BE2C (cell line): ENCODE measurements around the gene PLA2G4C. TPM values are rescaled to one million over a fixed set of nuclear protein-coding genes. Genes with fewer than 3 reads are reported as not detected.
A peak's percentile ranks its signal among the peaks of the same experiment; 100 is the strongest.

ENCODE experiments used
- DNase-seq: peaks from one replicate; pipeline ENCODE4 v3.0.0-alpha.2; 2020
- H3K27me3 ChIP-seq: fragments of 250-450 bp; sonication (Bioruptor Pico); 2 replicates; pipeline ENCODE4 v1.5.1; 2020; ENCODE audit warnings: mild to moderate bottlenecking
- H3K36me3 ChIP-seq: fragments of 250-450 bp; sonication (Bioruptor Pico); 2 replicates; pipeline ENCODE4 v1.5.1; 2020; ENCODE audit warnings: mild to moderate bottlenecking
- H3K4me1 ChIP-seq: fragments of 250-450 bp; sonication (Bioruptor Pico); 2 replicates; pipeline ENCODE4 v1.5.1; 2020
- H3K4me3 ChIP-seq: 2 replicates; pipeline ENCODE4 v1.5.1; 2011; ENCODE audit warnings: low read depth, low read length
- H3K9me3 ChIP-seq: fragments of 250-450 bp; sonication (Bioruptor Pico); 2 replicates; pipeline ENCODE4 v1.5.1; 2020
- CTCF ChIP-seq: IDR thresholded peaks from 2 replicates; pipeline ENCODE4 v1.5.1; 2012; ENCODE audit warnings: mild to moderate bottlenecking, low read depth, low read length
- polyA plus RNA-seq: library from polyadenylated mRNA; unstranded; fragments of >200 nt; gene quantifications from one replicate; pipeline ENCODE4 v1.2.1, GENCODE V29; 2012; ENCODE audit warnings: low read depth, missing spikeins; ENCODE audit not compliant: insufficient read length, insufficient read depth

Gene PLA2G4C, protein sequence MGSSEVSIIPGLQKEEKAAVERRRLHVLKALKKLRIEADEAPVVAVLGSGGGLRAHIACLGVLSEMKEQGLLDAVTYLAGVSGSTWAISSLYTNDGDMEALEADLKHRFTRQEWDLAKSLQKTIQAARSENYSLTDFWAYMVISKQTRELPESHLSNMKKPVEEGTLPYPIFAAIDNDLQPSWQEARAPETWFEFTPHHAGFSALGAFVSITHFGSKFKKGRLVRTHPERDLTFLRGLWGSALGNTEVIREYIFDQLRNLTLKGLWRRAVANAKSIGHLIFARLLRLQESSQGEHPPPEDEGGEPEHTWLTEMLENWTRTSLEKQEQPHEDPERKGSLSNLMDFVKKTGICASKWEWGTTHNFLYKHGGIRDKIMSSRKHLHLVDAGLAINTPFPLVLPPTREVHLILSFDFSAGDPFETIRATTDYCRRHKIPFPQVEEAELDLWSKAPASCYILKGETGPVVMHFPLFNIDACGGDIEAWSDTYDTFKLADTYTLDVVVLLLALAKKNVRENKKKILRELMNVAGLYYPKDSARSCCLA
- 6.3 TPM for polyA plus RNA-seq

DNA sequence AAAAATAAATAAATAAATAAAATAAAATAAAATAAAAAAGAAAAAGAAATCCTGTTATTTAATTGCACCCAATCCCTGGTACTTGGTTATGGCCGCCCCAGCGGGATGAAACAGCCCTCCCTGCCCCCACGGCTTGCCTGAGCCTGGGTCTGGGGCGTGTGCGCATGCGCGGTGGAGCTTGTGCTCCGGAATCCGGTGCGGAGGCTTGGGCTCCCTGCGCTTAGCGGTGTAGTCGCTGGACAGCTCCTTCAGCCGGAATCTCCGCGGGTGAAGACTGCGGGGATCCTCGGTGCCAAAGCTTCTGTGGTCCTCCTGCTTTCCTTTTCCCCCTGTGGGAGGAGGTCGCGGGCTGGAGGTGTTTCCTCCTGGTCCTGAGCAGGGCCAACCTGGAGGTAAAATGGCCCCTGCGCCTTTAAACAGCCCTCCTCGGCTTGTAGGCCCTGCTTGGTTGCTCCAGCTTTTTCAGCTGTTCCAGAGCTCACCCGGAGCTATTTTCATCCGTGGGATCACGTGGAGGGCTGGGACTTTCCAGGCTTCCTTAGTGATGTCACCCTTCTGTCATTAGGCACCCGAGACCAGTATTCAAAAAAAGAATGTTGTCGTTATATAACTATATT is at the start of gene PLA2G4C:
PLA2G4C (minus strand) TSS at position 468 of the 617 bp plus-strand sequence. CDS start 4,288 bp downstream, outside the sequence.
- H3K9me3 ChIP-seq: no peaks in the 10 kb centered on the region
- no peak for TF ChIP-seq CTCF
- peak; percentile 92 for DNase-seq
- peaks cover 6% of the 10 kb centered on the region for H3K4me1 ChIP-seq
- no peaks in the 10 kb centered on the region for H3K27me3 ChIP-seq
- H3K36me3 ChIP-seq: no peaks in the 10 kb centered on the region
- H3K4me3 ChIP-seq: peak within 1 kb of the TSS; percentile 80

GRCh38 chr19:48158210-48158790 is 47.7 kb upstream of the PLA2G4C start:
- no peak for TF ChIP-seq CTCF
- Histone ChIP-seq H3K4me3 (no peak overlapping the region), H3K36me3 (peaks cover 19% of the 10 kb centered on the region), H3K27me3 (no peaks in the 10 kb centered on the region), H3K9me3 (no peaks in the 10 kb centered on the region), H3K4me1 (no peaks in the 10 kb centered on the region)
- no peak for DNase-seq

GRCh38 chr19:48154003-48154402 is 43.4 kb upstream of the PLA2G4C start:
- peaks cover 13% of the 10 kb centered on the region for H3K36me3 ChIP-seq
- DNase-seq: no peak
- H3K4me1 ChIP-seq: no peaks in the 10 kb centered on the region
- H3K9me3 ChIP-seq: no peaks in the 10 kb centered on the region
- TF ChIP-seq CTCF: no peak
- H3K4me3 ChIP-seq: no peak overlapping the region
- H3K27me3 ChIP-seq: no peaks in the 10 kb centered on the region

DNA sequence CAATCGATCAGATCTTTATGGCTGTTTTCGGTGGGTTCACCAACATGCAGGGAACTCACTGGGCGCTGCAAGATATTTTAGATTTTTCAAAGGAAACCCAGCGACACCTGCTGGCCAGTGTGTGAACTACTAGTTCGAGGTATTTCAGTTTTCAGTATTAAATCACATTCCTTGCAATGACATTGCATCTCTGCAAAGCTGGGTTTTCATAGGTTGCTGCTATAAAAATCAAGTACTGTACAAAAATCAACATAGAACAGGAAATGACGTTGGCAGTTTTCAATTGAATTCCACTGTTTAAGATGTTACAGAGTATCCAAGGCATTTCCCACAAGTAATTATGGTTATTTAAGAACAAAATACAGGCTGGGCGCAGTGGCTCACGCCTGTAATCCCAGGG is 41.9 kb upstream of the PLA2G4C start:
- Histone ChIP-seq H3K9me3 (no peaks in the 10 kb centered on the region), H3K36me3 (peaks cover 5% of the 10 kb centered on the region), H3K27me3 (no peaks in the 10 kb centered on the region), H3K4me1 (no peaks in the 10 kb centered on the region), H3K4me3 (no peak overlapping the region)
- TF ChIP-seq CTCF: peak; percentile 83
- peak; percentile 52 for DNase-seq

GRCh38 chr19:48149430-48149829 is 38.8 kb upstream of the PLA2G4C start:
- no peak for TF ChIP-seq CTCF
- Histone ChIP-seq H3K4me3 (no peak overlapping the region), H3K4me1 (no peaks in the 10 kb centered on the region), H3K27me3 (no peaks in the 10 kb centered on the region), H3K9me3 (no peaks in the 10 kb centered on the region), H3K36me3 (peaks cover 5% of the 10 kb centered on the region)
- DNase-seq: no peak
